Effector memory CD4-positive, alpha-beta T cell (primary cell): ENCODE measurements around the gene ZNF70.

ENCODE experiments used
- DNase-seq, 3 donors: peaks; one replicate each; pipeline ENCODE4 v3.0.0-alpha.2; 2020
- H3K27ac ChIP-seq: 2 replicates; pipeline ENCODE4 v1.7.0; 2013; ENCODE audit warnings: mild to moderate bottlenecking, low read length, moderate library complexity; ENCODE audit not compliant: insufficient read depth, poor library complexity, severe bottlenecking
- H3K27me3 ChIP-seq: replicated peaks from 2 replicates; pipeline ENCODE4 v1.7.0; 2013; ENCODE audit warnings: mild to moderate bottlenecking, low read length; ENCODE audit not compliant: insufficient read depth, control insufficient read depth, poor library complexity, severe bottlenecking
- H3K36me3 ChIP-seq: 2 replicates; pipeline ENCODE4 v1.7.0; 2013; ENCODE audit warnings: mild to moderate bottlenecking, low read length, moderate library complexity; ENCODE audit not compliant: control insufficient read depth, insufficient read depth
- H3K4me1 ChIP-seq: 2 replicates; pipeline ENCODE4 v1.7.0; 2013; ENCODE audit warnings: low read length, mild to moderate bottlenecking; ENCODE audit not compliant: control insufficient read depth, insufficient read depth, poor library complexity, severe bottlenecking
- H3K4me3 ChIP-seq: 2 replicates; pipeline ENCODE4 v1.7.0; 2013; ENCODE audit warnings: low read length, low read depth, mild to moderate bottlenecking; ENCODE audit not compliant: insufficient read depth, poor library complexity, severe bottlenecking
- H3K9me3 ChIP-seq: 2 replicates; pipeline ENCODE4 v1.7.0; 2013; ENCODE audit warnings: mild to moderate bottlenecking, low read length, moderate library complexity; ENCODE audit not compliant: control insufficient read depth

Gene ZNF70

GRCh38 chr22:23786752-23787599 is 36.1 kb upstream of the ZNF70 start, which contains the start of gene SMARCB1:
Gene SMARCB1 (plus strand): TSS chr22:23786966. CDS start chr22:23787170, 204 bp downstream.
- H3K4me1 ChIP-seq: peaks cover 10% of the 10 kb centered on the region
- peak within 1 kb of the TSS; percentile 99 for H3K27ac ChIP-seq
- no peaks in the 10 kb centered on the region for H3K9me3 ChIP-seq
- H3K36me3 ChIP-seq: peaks cover 3% of the 10 kb centered on the region
- no peaks in the 10 kb centered on the region for H3K27me3 ChIP-seq
- peak; percentile 80 to 86 (median 85) for DNase-seq
- peak within 1 kb of the TSS; percentile 93 for H3K4me3 ChIP-seq

GRCh38 chr22:23786261-23786710 is 35.4 kb upstream of the ZNF70 start:
- Histone ChIP-seq H3K4me1 (peaks cover 10% of the 10 kb centered on the region), H3K27me3 (no peaks in the 10 kb centered on the region), H3K36me3 (no peaks in the 10 kb centered on the region), H3K4me3 (peak overlapping the region; percentile 93), H3K27ac (peak overlapping the region; percentile 99), H3K9me3 (no peaks in the 10 kb centered on the region)
- no peak for DNase-seq

- H3K4me1 ChIP-seq: peaks cover 10% of the 10 kb centered on the region
- no peak overlapping the region for H3K27ac ChIP-seq
- no peak overlapping the region for H3K4me3 ChIP-seq
- no peaks in the 10 kb centered on the region for H3K27me3 ChIP-seq
- DNase-seq: no peak
- no peaks in the 10 kb centered on the region for H3K36me3 ChIP-seq
- H3K9me3 ChIP-seq: no peaks in the 10 kb centered on the region
Observed at GRCh38 chr22:23784215-23784732, 33.4 kb upstream of the ZNF70 start.

- Histone ChIP-seq H3K27me3 (no peaks in the 10 kb centered on the region), H3K4me3 (no peak overlapping the region), H3K9me3 (no peaks in the 10 kb centered on the region), H3K36me3 (no peaks in the 10 kb centered on the region), H3K27ac (no peak overlapping the region), H3K4me1 (peaks cover 10% of the 10 kb centered on the region)
- no peak for DNase-seq
Observed at GRCh38 chr22:23783265-23784150, 32.6 kb upstream of the ZNF70 start.

GRCh38 chr22:23782703-23783102 is 31.8 kb upstream of the ZNF70 start:
- no peaks in the 10 kb centered on the region for H3K9me3 ChIP-seq
- H3K27ac ChIP-seq: no peak overlapping the region
- H3K27me3 ChIP-seq: no peaks in the 10 kb centered on the region
- H3K4me1 ChIP-seq: peaks cover 6% of the 10 kb centered on the region
- no peaks in the 10 kb centered on the region for H3K36me3 ChIP-seq
- no peak for DNase-seq
- H3K4me3 ChIP-seq: no peak overlapping the region

- no peaks in the 10 kb centered on the region for H3K9me3 ChIP-seq
- no peak overlapping the region for H3K4me3 ChIP-seq
- H3K27me3 ChIP-seq: no peaks in the 10 kb centered on the region
- no peak for DNase-seq
- H3K4me1 ChIP-seq: peaks cover 4% of the 10 kb centered on the region
- H3K27ac ChIP-seq: no peak overlapping the region
- H3K36me3 ChIP-seq: no peaks in the 10 kb centered on the region
Observed at GRCh38 chr22:23782252-23782651, 31.3 kb upstream of the ZNF70 start.

GRCh38 chr22:23781511-23782183 is 30.7 kb upstream of the ZNF70 start:
- Histone ChIP-seq H3K27ac (no peak overlapping the region), H3K27me3 (no peaks in the 10 kb centered on the region), H3K4me3 (no peak overlapping the region), H3K9me3 (no peaks in the 10 kb centered on the region), H3K36me3 (no peaks in the 10 kb centered on the region), H3K4me1 (peaks cover 4% of the 10 kb centered on the region)
- no peak for DNase-seq

GRCh38 chr22:23781065-23781464 is 30.2 kb upstream of the ZNF70 start:
- H3K4me1 ChIP-seq: no peaks in the 10 kb centered on the region
- DNase-seq: no peak
- H3K36me3 ChIP-seq: no peaks in the 10 kb centered on the region

GRCh38 chr22:23780146-23780748 is 29.3 kb upstream of the ZNF70 start:
- Histone ChIP-seq H3K36me3 (no peaks in the 10 kb centered on the region), H3K4me1 (no peaks in the 10 kb centered on the region), H3K27me3 (no peaks in the 10 kb centered on the region), H3K27ac (no peak overlapping the region), H3K9me3 (no peaks in the 10 kb centered on the region), H3K4me3 (no peak overlapping the region)
- DNase-seq: no peak

More at GRCh38 chr22:23781065-23781464, 30.2 kb upstream of the ZNF70 start:
- no peak overlapping the region for H3K27ac ChIP-seq
- no peak overlapping the region for H3K4me3 ChIP-seq
- H3K27me3 ChIP-seq: no peaks in the 10 kb centered on the region
- no peaks in the 10 kb centered on the region for H3K9me3 ChIP-seq
